Mesenchymal stem cell (in vitro differentiated cells and primary cell): ENCODE data around the gene ISOC2.

Experiments used
- DNase-seq: peaks from one replicate; pipeline ENCODE4 v3.0.0-alpha.2; 2013
- H2AFZ ChIP-seq: one replicate; pipeline ENCODE4 v1.6.1; 2013; ENCODE audit warnings: low read depth, mild to moderate bottlenecking, control low read depth, inconsistent platforms, low read length, moderate library complexity
- H2AK5ac ChIP-seq: 2 replicates; pipeline ENCODE4 v1.6.1; 2013; ENCODE audit warnings: low read length, moderate library complexity, mild to moderate bottlenecking, inconsistent platforms; ENCODE audit not compliant: severe bottlenecking
- H2BK120ac ChIP-seq: one replicate; pipeline ENCODE4 v1.6.1; 2013; ENCODE audit warnings: low read depth, mild to moderate bottlenecking, inconsistent platforms, low read length, moderate library complexity
- H2BK12ac ChIP-seq, 2 experiments: one replicate each; pipeline ENCODE4 v1.6.1; 2013; ENCODE audit warnings: inconsistent platforms in 2 of 2, low read length in 2 of 2, mild to moderate bottlenecking in 2 of 2, moderate library complexity in 2 of 2, control low read depth in 1 of 2
- H2BK15ac ChIP-seq: one replicate; pipeline ENCODE4 v1.6.1; 2013; ENCODE audit warnings: mild to moderate bottlenecking, low read depth, inconsistent platforms; ENCODE audit not compliant: poor library complexity, severe bottlenecking
- H2BK5ac ChIP-seq: 2 replicates; pipeline ENCODE4 v1.6.1; 2013; ENCODE audit warnings: low read depth, mild to moderate bottlenecking, low read length, control low read depth, inconsistent platforms; ENCODE audit not compliant: poor library complexity, severe bottlenecking
- H3K14ac ChIP-seq, 2 experiments: one replicate each; pipeline ENCODE4 v1.6.1; 2013; ENCODE audit warnings: inconsistent platforms in 2 of 2, low read length in 2 of 2, control low read depth in 1 of 2, mild to moderate bottlenecking in 1 of 2, moderate library complexity in 1 of 2
- H3K18ac ChIP-seq, 2 experiments: one replicate each; pipeline ENCODE4 v1.6.1; 2013; ENCODE audit warnings: inconsistent platforms in 2 of 2, low read length in 2 of 2, control low read depth in 1 of 2, low read depth in 1 of 2, mild to moderate bottlenecking in 1 of 2
- H3K23ac ChIP-seq, 2 experiments: one replicate each; pipeline ENCODE4 v1.6.1; 2013; ENCODE audit warnings: inconsistent platforms in 2 of 2, low read length in 2 of 2, mild to moderate bottlenecking in 2 of 2, moderate library complexity in 2 of 2, control low read depth in 1 of 2
- H3K27ac ChIP-seq: 2 replicates; pipeline ENCODE4 v1.5.1; 2013; ENCODE audit warnings: mild to moderate bottlenecking, moderate library complexity, low read length, control low read depth, inconsistent platforms; ENCODE audit not compliant: poor library complexity, severe bottlenecking
- H3K27me3 ChIP-seq, 2 experiments: 2 replicates each; pipeline versions ENCODE4 v1.6.1 to v1.7.0; 2013; ENCODE audit warnings: low read length in 2 of 2, mild to moderate bottlenecking in 2 of 2, moderate library complexity in 2 of 2, control low read depth in 1 of 2, inconsistent platforms in 1 of 2; ENCODE audit not compliant: control insufficient read depth in 1 of 2, insufficient read depth in 1 of 2
- H3K36me3 ChIP-seq, 2 experiments: 2 replicates each; pipeline versions ENCODE4 v1.6.1 to v1.7.0; 2013; ENCODE audit warnings: low read length in 2 of 2, control low read depth in 1 of 2, inconsistent platforms in 1 of 2, low read depth in 1 of 2, mild to moderate bottlenecking in 1 of 2; ENCODE audit not compliant: insufficient read depth in 2 of 2, control insufficient read depth in 1 of 2
- H3K4ac ChIP-seq, 2 experiments: one replicate each; pipeline ENCODE4 v1.6.1; 2013; ENCODE audit warnings: inconsistent platforms in 2 of 2, low read length in 2 of 2, mild to moderate bottlenecking in 2 of 2, moderate library complexity in 2 of 2, control low read depth in 1 of 2, low read depth in 1 of 2
- H3K4me1 ChIP-seq: 2 replicates; pipeline ENCODE4 v1.6.1; 2013; ENCODE audit warnings: low read depth, low read length, control low read depth; ENCODE audit not compliant: control insufficient read depth, insufficient read depth
- H3K4me2 ChIP-seq: 2 replicates; pipeline ENCODE4 v1.6.1; 2013; ENCODE audit warnings: low read length, mild to moderate bottlenecking, inconsistent platforms; ENCODE audit not compliant: poor library complexity, severe bottlenecking
- H3K4me3 ChIP-seq, 2 experiments: 2 replicates each; pipeline versions ENCODE4 v1.5.1 to v1.7.0; 2013; ENCODE audit warnings: low read length in 2 of 2, mild to moderate bottlenecking in 2 of 2, control low read depth in 1 of 2, low read depth in 1 of 2; ENCODE audit not compliant: insufficient read depth in 1 of 2
- H3K79me1 ChIP-seq: replicated peaks from 2 replicates; pipeline ENCODE4 v1.6.1; 2013; ENCODE audit warnings: mild to moderate bottlenecking, control low read depth, low read length, inconsistent platforms; ENCODE audit not compliant: poor library complexity, severe bottlenecking
- H3K9ac ChIP-seq: 2 replicates; pipeline ENCODE4 v1.7.0; 2013; ENCODE audit warnings: mild to moderate bottlenecking, low read length, moderate library complexity
- H3K9me3 ChIP-seq: 2 replicates; pipeline ENCODE4 v1.7.0; 2013; ENCODE audit warnings: mild to moderate bottlenecking, low read length; ENCODE audit not compliant: control insufficient read depth
- H4K8ac ChIP-seq: one replicate; pipeline ENCODE4 v1.6.1; 2013; ENCODE audit warnings: inconsistent platforms, mild to moderate bottlenecking, low read length, moderate library complexity
- H4K91ac ChIP-seq: one replicate; pipeline ENCODE4 v1.6.1; 2013; ENCODE audit warnings: mild to moderate bottlenecking, low read length, inconsistent platforms
- WGBS: methylation state at CpG from one replicate; pipeline ENCODE4 v1.1.7; 2013; ENCODE audit warnings: mixed read lengths; 5-methylcytosine and 5-hydroxymethylcytosine counted together

Gene ISOC2

GRCh38 chr19:55446060-55446459 lies 15.4 kb downstream of the ISOC2 start:
- Histone ChIP-seq H4K91ac (no peak overlapping the region), H3K79me1 (no peaks in the 10 kb centered on the region), H3K4me2 (no peak overlapping the region), H3K18ac (no peak overlapping the region), H2BK15ac (no peak overlapping the region), H3K23ac (no peak overlapping the region), H2BK5ac (no peak overlapping the region), H3K27ac (no peak overlapping the region), H3K4me1 (peaks cover 22% of the 10 kb centered on the region), H3K14ac (no peak overlapping the region), H4K8ac (no peak overlapping the region), H2BK12ac (no peak overlapping the region), H2AK5ac (no peak overlapping the region), H3K9ac (no peak overlapping the region), H3K4me3 (no peak overlapping the region), H3K27me3 (peaks cover 76 to 77% of the 10 kb centered on the region in 2 experiments), H2AFZ (no peak overlapping the region), H3K4ac (no peak overlapping the region), H2BK120ac (no peak overlapping the region), H3K9me3 (no peaks in the 10 kb centered on the region), H3K36me3 (peaks cover 0 to 2% of the 10 kb centered on the region in 2 experiments)
- no peak for DNase-seq
- 93% methylated on average over 6 of the region's 8 CpGs for WGBS

- Histone ChIP-seq H3K27me3 (peaks cover 79% of the 10 kb centered on the region in 2 experiments), H3K4me2 (no peak overlapping the region), H2BK5ac (no peak overlapping the region), H2AFZ (no peak overlapping the region), H3K18ac (no peak overlapping the region), H3K4me3 (no peak overlapping the region), H4K8ac (no peak overlapping the region), H3K4me1 (peaks cover 23% of the 10 kb centered on the region), H2BK12ac (no peak overlapping the region), H3K36me3 (peaks cover 0 to 2% of the 10 kb centered on the region in 2 experiments), H3K9ac (no peak overlapping the region), H3K4ac (no peak overlapping the region), H2BK15ac (no peak overlapping the region), H3K9me3 (no peaks in the 10 kb centered on the region), H3K23ac (no peak overlapping the region), H3K79me1 (no peaks in the 10 kb centered on the region), H4K91ac (no peak overlapping the region), H3K14ac (no peak overlapping the region), H2BK120ac (no peak overlapping the region), H3K27ac (no peak overlapping the region), H2AK5ac (no peak overlapping the region)
- no peak for DNase-seq
- 56% methylated on average over 11 of the region's 11 CpGs for WGBS
Observed at GRCh38 chr19:55444646-55445045, 16.8 kb downstream of the ISOC2 start.

- Histone ChIP-seq H3K9me3 (no peaks in the 10 kb centered on the region), H3K4me2 (no peak overlapping the region), H3K36me3 (peaks cover 0 to 2% of the 10 kb centered on the region in 2 experiments), H3K4me1 (peaks cover 23% of the 10 kb centered on the region), H3K27me3 (peaks cover 79% of the 10 kb centered on the region in 2 experiments), H3K23ac (no peak overlapping the region), H3K4me3 (no peak overlapping the region), H3K4ac (no peak overlapping the region), H4K91ac (no peak overlapping the region), H2BK5ac (no peak overlapping the region), H4K8ac (no peak overlapping the region), H2BK120ac (no peak overlapping the region), H3K79me1 (no peaks in the 10 kb centered on the region), H2BK12ac (no peak overlapping the region), H3K14ac (no peak overlapping the region), H2AFZ (no peak overlapping the region), H3K27ac (no peak overlapping the region), H2AK5ac (no peak overlapping the region), H3K9ac (no peak overlapping the region), H3K18ac (no peak overlapping the region), H2BK15ac (no peak overlapping the region)
- no peak for DNase-seq
- WGBS, result 46% methylated on average over 17 of the region's 18 CpGs
Observed at GRCh38 chr19:55443824-55444480, 17.5 kb downstream of the ISOC2 start.

- H3K18ac ChIP-seq, result no peak within 1 kb of the TSS
- peaks cover 81 to 85% of the 10 kb centered on the region in 2 experiments for H3K27me3 ChIP-seq
- no peak within 1 kb of the TSS for H3K4me3 ChIP-seq
- no peak within 1 kb of the TSS for H2BK5ac ChIP-seq
- H3K4ac ChIP-seq, result no peak within 1 kb of the TSS
- no peak within 1 kb of the TSS for H2BK15ac ChIP-seq
- no peak within 1 kb of the TSS for H3K23ac ChIP-seq
- peaks cover 19% of the 10 kb centered on the region for H3K4me1 ChIP-seq
- no peak within 1 kb of the TSS for H3K4me2 ChIP-seq
- H4K91ac ChIP-seq, result no peak within 1 kb of the TSS
- H3K36me3 ChIP-seq, result peaks cover 0 to 2% of the 10 kb centered on the region in 2 experiments
- no peak within 1 kb of the TSS for H2BK12ac ChIP-seq
- H3K14ac ChIP-seq, result no peak within 1 kb of the TSS
- no peaks in the 10 kb centered on the region for H3K79me1 ChIP-seq
- no peak within 1 kb of the TSS for H2BK120ac ChIP-seq
- H3K27ac ChIP-seq, result no peak within 1 kb of the TSS
- H3K9ac ChIP-seq, result no peak within 1 kb of the TSS
- H4K8ac ChIP-seq, result no peak within 1 kb of the TSS
- no peak within 1 kb of the TSS for H2AFZ ChIP-seq
- WGBS, result 2% methylated on average over 43 of the region's 43 CpGs
- no peaks in the 10 kb centered on the region for H3K9me3 ChIP-seq
- no peak within 1 kb of the TSS for H2AK5ac ChIP-seq
- no peak for DNase-seq
Observed at GRCh38 chr19:55443045-55443823, 18.2 kb downstream of the ISOC2 start, which contains the start of gene SHISA7. Gene SHISA7 (minus strand): TSS chr19:55443300. CDS start chr19:55442863, 437 bp downstream.
